CD4-positive, alpha-beta T cell treated with Interferon gamma for 1 hour (primary cell): ENCODE results near the gene ARHGEF11.

Experiments
- DNase-seq: peaks from one replicate; pipeline ENCODE4 v3.0.0-alpha.2; 2020

The ARHGEF11 gene

DNA sequence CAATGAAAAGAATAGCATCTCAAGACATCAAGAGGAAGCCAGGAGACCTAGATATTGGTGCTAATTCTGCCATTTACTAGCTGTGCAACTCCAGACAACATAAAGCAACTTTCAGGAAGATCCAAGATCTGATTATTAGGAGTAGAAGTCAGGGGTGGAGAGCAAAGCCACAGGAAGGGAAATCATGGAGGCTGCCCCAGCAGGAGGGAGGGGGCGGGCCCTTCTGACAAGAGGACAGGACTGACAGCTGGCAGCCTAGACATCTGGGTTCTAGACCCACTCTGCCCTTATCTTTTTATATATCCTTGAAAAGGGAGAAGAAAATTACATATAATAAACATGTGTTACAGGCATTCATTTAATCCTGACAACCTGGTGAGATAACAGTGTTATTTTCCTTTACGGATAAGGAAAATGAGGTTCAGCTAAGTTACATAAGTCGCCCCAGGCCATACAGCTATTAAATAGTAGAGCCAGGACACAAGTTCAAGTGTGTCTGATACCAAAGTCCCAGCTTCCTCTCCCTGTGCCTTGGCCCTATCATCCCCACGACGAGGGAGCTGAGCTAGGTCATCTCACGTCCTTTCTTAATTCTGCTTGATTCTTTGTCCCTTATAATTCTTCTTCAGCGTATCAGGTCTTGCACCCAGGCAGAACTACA, 46.6 kb downstream of the ARHGEF11 start:
- DNase-seq: no peak

GRCh38 chr1:156998301-156998700, 47.2 kb downstream of the ARHGEF11 start:
- no peak for DNase-seq

- DNase-seq: no peak
Measured at GRCh38 chr1:156995412-156995811, 50.1 kb downstream of the ARHGEF11 start.

DNA sequence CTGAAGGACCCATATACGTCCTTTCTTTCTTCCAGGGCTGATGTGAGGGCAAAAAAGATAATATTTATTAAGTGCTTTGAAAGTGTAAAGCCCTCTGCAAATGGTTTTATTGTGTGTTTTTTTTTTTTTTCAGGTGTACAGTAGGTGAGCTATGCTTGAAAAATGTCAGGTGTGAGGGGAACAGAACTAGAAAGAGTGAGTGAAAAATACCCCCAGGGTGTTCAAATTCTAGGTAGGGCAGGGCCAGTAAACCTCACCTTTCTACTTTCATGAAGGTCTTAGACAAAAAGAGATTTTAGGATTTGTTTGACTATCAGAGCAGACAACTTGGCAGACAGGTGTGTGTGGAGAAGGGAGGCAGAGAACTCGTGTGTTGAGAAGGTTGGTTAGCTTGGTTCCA, 51.3 kb downstream of the ARHGEF11 start:
- DNase-seq: no peak

DNA sequence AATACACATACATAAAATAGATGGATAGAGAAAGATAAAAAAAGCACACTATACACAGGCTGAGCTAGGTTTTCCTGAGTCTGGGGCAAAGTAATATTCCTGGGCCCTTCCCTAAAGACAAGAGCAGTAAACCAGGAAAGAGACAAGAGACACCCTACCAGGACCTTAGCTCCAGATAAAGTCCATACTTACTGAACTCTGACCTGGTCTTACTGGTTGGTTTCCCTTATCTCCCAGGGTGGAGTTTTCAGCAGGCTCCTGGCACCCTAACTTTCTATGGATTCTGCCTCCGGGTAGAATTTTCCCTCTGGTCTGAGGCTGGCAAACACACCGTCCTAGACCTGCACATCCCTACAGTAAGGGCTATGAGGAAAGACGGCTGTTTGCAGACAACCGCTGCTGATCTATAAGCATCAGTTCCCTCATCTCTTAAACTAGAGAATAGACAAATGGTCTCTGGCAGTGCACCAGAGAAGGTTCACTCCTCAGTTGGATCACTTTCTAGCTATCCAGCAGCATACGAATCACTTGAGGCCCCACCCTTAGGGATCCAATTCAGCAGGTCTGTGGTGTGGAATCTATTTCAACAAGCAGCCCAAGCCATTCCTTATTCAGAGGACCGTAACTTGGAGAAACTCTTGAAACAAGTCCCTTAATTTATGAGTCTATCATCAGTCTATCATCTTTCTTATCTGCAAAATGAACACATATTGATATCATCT, 52.0 kb downstream of the ARHGEF11 start:
- DNase-seq: no peak

- DNase-seq: no peak
Measured at GRCh38 chr1:156992215-156992614, 53.3 kb downstream of the ARHGEF11 start.

DNA sequence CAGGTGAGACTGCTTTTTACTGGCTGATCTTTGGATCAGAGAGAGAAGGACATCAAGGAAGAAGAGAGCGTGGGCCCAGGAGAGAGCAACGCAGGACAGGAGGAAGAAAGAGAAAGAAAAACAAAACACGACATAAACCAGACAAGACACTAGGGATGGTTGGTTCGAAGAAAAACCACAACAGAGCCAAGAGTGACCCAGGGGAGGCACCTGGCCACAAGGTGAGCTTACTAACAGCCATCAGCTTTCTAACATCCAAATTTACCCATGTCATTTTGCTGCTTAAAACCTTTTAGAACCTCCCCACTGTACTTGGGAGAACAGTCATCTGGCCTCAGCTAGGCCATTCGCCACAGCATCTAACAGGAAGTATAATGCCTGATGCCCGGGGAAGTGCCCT, 57.8 kb downstream of the ARHGEF11 start:
- no peak for DNase-seq

GRCh38 chr1:156980551-156980950, 65.0 kb downstream of the ARHGEF11 start:
- DNase-seq: no peak

- no peak for DNase-seq
Measured at GRCh38 chr1:156975084-156975483, 70.5 kb downstream of the ARHGEF11 start.

DNA sequence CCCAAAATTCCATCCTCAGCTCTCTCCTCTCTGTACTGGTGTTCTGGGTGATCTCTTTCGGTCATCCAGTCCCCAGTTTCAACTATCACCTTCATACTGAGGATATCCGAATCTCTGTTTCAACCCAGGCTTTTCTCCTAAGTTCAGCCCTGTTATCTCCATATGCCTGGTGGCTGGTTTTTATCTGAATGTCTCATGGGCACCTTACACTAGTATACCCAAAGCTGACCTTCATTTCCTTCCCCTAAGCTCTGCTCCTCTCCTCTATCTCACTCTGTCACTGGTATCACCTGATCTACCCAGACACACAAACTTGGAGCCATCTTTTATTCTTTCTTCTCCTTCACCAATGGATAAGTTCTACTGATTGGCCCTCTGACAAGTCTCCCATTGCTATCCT, 72.1 kb downstream of the ARHGEF11 start:
- no peak for DNase-seq

- DNase-seq: no peak
Measured at GRCh38 chr1:156970017-156970416, 75.5 kb downstream of the ARHGEF11 start.

- no peak for DNase-seq
Measured at GRCh38 chr1:156969496-156969895, 76.0 kb downstream of the ARHGEF11 start.

- no peak for DNase-seq
Measured at GRCh38 chr1:156964441-156964840, 81.1 kb downstream of the ARHGEF11 start.

- DNase-seq: peak; percentile 60
Measured at GRCh38 chr1:156963621-156964020, 81.9 kb downstream of the ARHGEF11 start.

DNA sequence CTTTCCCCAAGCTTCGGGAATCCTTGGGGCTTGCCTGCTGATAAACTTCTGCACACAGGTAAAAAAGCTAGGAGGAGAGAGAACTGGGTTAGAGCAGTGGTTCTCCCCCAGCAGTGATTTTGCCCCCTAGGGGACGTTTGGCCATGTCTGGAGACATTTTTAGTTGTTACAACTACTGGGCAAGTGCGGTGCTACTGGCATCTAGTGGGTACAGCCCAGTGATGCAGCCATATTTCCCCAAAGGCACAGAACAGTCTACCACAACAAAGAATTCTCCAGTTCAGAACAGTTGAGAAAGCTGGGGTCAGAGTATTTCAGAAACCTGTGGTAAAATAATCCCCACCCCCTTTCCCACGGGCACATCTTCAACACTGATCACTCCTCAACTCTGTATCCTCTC, 83.8 kb downstream of the ARHGEF11 start:
- DNase-seq: no peak

DNA sequence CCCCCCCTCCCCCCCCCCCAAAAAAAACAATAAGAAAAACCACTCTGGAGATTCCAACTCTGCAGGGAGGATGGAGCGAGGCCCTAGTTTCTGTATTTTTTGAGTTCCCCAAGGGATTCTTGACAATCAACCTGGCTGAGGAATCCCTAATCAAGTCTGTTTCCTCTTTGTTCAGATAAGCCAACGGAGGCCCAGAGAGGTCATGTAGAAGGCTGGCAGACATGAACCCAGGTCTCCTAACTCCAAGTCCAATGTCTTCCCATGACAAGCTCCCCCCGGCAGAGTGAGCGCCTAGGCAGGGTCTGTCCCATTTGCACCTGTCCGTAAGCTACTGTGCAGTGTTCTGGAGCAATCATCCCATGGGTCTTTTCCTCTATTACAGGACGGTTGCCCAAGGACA, 85.6 kb downstream of the ARHGEF11 start:
- no peak for DNase-seq

DNA sequence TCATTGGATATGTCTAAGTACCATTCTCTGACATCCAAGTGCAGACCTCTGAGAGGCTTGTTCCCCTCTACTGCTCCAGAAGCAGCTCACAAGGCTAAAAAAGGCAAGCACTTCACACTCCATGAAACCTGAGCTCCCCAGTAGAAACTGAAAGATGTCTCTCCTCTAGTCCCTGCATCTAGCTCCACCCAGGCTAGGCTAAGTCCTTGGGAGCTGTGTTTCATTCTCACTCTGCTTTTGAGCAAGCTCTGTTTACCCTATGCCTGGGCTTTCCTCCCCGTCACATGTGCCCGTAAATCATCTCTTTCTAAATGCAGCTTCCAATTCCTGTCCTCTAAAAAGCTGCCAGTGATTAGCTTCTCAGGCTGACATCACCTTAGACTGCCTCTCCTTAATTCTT, 86.1 kb downstream of the ARHGEF11 start:
- no peak for DNase-seq

- no peak for DNase-seq
Measured at GRCh38 chr1:156958247-156958714, 87.3 kb downstream of the ARHGEF11 start.

GRCh38 chr1:156957634-156958033, 87.9 kb downstream of the ARHGEF11 start:
- no peak for DNase-seq

- DNase-seq: no peak
Measured at GRCh38 chr1:156956333-156956732, 89.2 kb downstream of the ARHGEF11 start.

GRCh38 chr1:156953571-156953970, 92.0 kb downstream of the ARHGEF11 start:
- DNase-seq: no peak

DNA sequence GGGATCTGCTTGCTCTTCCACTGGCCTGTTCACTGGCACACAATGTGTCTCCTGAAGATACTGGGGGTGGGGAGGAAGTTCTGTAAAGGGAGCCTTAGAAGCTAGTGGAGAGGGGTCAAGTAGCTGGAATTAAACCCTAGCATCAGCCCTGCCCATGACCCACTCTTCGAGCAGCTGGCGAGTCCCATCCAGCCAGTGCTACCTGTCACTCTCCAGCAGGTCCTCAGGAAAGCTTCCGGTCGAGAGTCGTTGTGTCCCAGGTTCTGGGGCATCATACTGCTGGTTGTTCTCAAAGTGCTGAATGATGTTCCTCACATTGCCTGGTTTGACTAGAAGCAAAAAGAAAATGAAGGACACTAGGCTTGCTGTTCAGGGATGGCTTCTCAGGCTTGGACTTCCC, 94.2 kb downstream of the ARHGEF11 start:
- no peak for DNase-seq

DNA sequence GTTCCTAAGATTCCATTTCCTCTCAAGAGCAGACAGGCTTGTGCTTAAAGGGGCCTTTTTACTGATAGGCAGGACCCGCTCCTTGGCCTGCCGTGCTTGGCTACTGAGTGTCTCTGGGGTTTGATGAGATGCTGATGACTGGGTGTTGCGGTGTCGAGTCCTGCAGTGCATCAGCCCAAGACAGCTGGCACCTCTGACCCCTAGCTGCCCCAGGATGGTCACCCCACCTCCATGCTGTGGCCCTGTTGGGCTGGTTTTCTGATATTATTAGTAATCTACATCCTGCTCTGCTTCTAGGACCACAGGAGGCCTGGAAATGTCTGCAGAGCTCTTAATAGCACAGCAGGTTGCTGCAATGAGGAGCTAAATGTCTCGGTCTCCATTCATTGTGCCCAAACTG, 96.4 kb downstream of the ARHGEF11 start:
- no peak for DNase-seq

- DNase-seq: no peak
Measured at GRCh38 chr1:156948708-156949107, 96.8 kb downstream of the ARHGEF11 start.
